Keratinocyte (primary cell): ENCODE data around the gene DPP7. TPM values are rescaled to one million over a fixed set of nuclear protein-coding genes. Genes with fewer than 3 reads are reported as not detected.

Experiments used
- DNase-seq: peaks from one replicate; pipeline ENCODE4 v3.0.0-alpha.2; 2011; ENCODE audit warnings: low read depth, missing footprints, low spot score
- FAIRE-seq: peaks from 2 replicates; lab custom pipeline; 2011; peaks lifted over from hg19 to GRCh38; lab: Jason Lieb, UNC
- H2AFZ ChIP-seq: 2 replicates; pipeline ENCODE4 v1.6.0; 2012; ENCODE audit warnings: low read length, control low read depth, inconsistent platforms; ENCODE audit not compliant: control insufficient read depth
- H3K27ac ChIP-seq: 2 replicates; pipeline ENCODE4 v1.5.1; 2011; ENCODE audit warnings: low read length; ENCODE audit not compliant: control insufficient read depth, insufficient read depth
- H3K27me3 ChIP-seq: 3 replicates; pipeline ENCODE4 v1.6.0; 2011; ENCODE audit warnings: low read length; ENCODE audit not compliant: control insufficient read depth, insufficient read depth; ENCODE audit errors: extremely low read depth
- H3K36me3 ChIP-seq, 2 experiments: 2 replicates in 1 of 2; 3 replicates in 1 of 2; pipeline ENCODE4 v1.5.1; 2011; ENCODE audit warnings: low read length in 2 of 2, mild to moderate bottlenecking in 1 of 2; ENCODE audit not compliant: control insufficient read depth in 2 of 2, insufficient read depth in 2 of 2; ENCODE audit errors: extremely low read depth in 1 of 2
- H3K4me1 ChIP-seq: 3 replicates; pipeline ENCODE4 v1.5.1; 2011; ENCODE audit warnings: low read length; ENCODE audit not compliant: control insufficient read depth, insufficient read depth; ENCODE audit errors: extremely low read depth
- H3K4me2 ChIP-seq: 3 replicates; pipeline ENCODE4 v1.6.0; 2011; ENCODE audit warnings: low read depth, low read length; ENCODE audit not compliant: control insufficient read depth, insufficient read depth; ENCODE audit errors: extremely low read depth
- H3K4me3 ChIP-seq, 3 experiments: fragments of 200-600 bp in 1 of 3; sonication (generic) in 1 of 3; 2 replicates in 2 of 3; 3 replicates in 1 of 3; pipeline ENCODE4 v1.5.1; 2011 to 2016; ENCODE audit warnings: low read length in 3 of 3, mild to moderate bottlenecking in 3 of 3, control low read depth in 2 of 3, inconsistent platforms in 1 of 3, low read depth in 1 of 3, mixed read lengths in 1 of 3, mixed run types in 1 of 3, moderate library complexity in 1 of 3; ENCODE audit not compliant: control insufficient read depth in 2 of 3, insufficient read depth in 2 of 3; ENCODE audit errors: extremely low read depth in 1 of 3
- H3K79me2 ChIP-seq: 2 replicates; pipeline ENCODE4 v1.6.0; 2012; ENCODE audit warnings: low read length; ENCODE audit not compliant: control insufficient read depth, insufficient read depth
- H3K9ac ChIP-seq: 3 replicates; pipeline ENCODE4 v1.6.0; 2011; ENCODE audit warnings: low read length; ENCODE audit not compliant: control insufficient read depth, insufficient read depth; ENCODE audit errors: extremely low read depth
- H3K9me1 ChIP-seq: 3 replicates; pipeline ENCODE4 v1.6.0; 2011; ENCODE audit warnings: low read length; ENCODE audit not compliant: control insufficient read depth, insufficient read depth; ENCODE audit errors: extremely low read depth
- H3K9me3 ChIP-seq: 2 replicates; pipeline ENCODE4 v1.5.1; 2012; ENCODE audit warnings: low read depth, low read length; ENCODE audit not compliant: control insufficient read depth
- H4K20me1 ChIP-seq: 3 replicates; pipeline ENCODE4 v1.6.0; 2011; ENCODE audit warnings: low read length; ENCODE audit not compliant: control insufficient read depth, insufficient read depth; ENCODE audit errors: extremely low read depth
- CTCF ChIP-seq, 3 experiments: IDR thresholded peaks in 1 of 3; conservative IDR thresholded peaks in 1 of 3; optimal IDR thresholded peaks in 1 of 3; 2 replicates in 2 of 3; 3 replicates in 1 of 3; pipeline versions ENCODE3 to v1.5.1; 2011; ENCODE audit warnings: low read length in 3 of 3, mild to moderate bottlenecking in 3 of 3, moderate library complexity in 2 of 3, control low read depth in 1 of 3, inconsistent platforms in 1 of 3; ENCODE audit not compliant: insufficient read depth in 2 of 3; ENCODE audit errors: extremely low read depth in 1 of 3
- EZH2 ChIP-seq: IDR thresholded peaks from one replicate; pipeline ENCODE4 v1.6.1; 2012; ENCODE audit warnings: inconsistent platforms, mild to moderate bottlenecking, low read length, moderate library complexity
- dilution Hi-C: fragments of 300-500 bp; cut with MboI; formaldehyde crosslinking; loops from one replicate; pipeline ENCODE4 v1.7.0; 2020; ENCODE audit warnings: low sequenced_read_pairs; ENCODE audit not compliant: extremely low pct_ligation_motif_present
- polyA plus RNA-seq, 5 experiments: library from polyadenylated mRNA; depleted of rRNA in 3 of 5; stranded (reverse) in 3 of 5; stranded (forward) in 1 of 5; unstranded in 1 of 5; fragments of >200 nt; gene quantifications; 1 replicate in 1 of 5; 2 replicates in 3 of 5; 3 replicates in 1 of 5; pipeline versions ENCODE4 v1.2.1 to v1.2.3, GENCODE V29; 2011 to 2012; ENCODE audit warnings: missing spikeins in 2 of 5, low read depth in 1 of 5, low replicate concordance in 1 of 5

DPP7 gene
- polyA plus RNA-seq, 1 donor (not counting 4 experiments of a cell fraction or from before 2014, with no cell fraction given): 35.3 TPM

- dilution Hi-C loops: no loop called here
- no peak for TF ChIP-seq EZH2
- TF ChIP-seq CTCF (optimal IDR thresholded peaks at IDR 0.05 in 1 of 3, IDR thresholded peaks at IDR 0.05 in 1 of 3, conservative IDR thresholded peaks at IDR 0.05 in 1 of 3; ENCODE audit: extremely low read depth in 1 of 3, insufficient read depth in 2 of 3, low read length in 3 of 3): no peak
- DNase-seq (no peak), FAIRE-seq (no peak)
- Histone ChIP-seq H3K4me2 (peak overlapping the region; percentile 70), H3K27ac (no peak overlapping the region), H4K20me1 (no peaks in the 10 kb centered on the region), H3K9me1 (no peaks in the 10 kb centered on the region), H3K36me3 (no peaks in the 10 kb centered on the region), H3K4me3 (peak overlapping the region; percentile 23 to 64 (median 61)), H3K79me2 (no peaks in the 10 kb centered on the region), H3K27me3 (no peaks in the 10 kb centered on the region), H3K4me1 (peaks cover 13% of the 10 kb centered on the region), H3K9ac (peak overlapping the region; percentile 28), H2AFZ (no peak overlapping the region), H3K9me3 (no peaks in the 10 kb centered on the region)
Observed at GRCh38 chr9:137070906-137071275, 43.6 kb downstream of the DPP7 start.

- Histone ChIP-seq H3K9ac (peak within 1 kb of the TSS; percentile 28), H3K79me2 (no peaks in the 10 kb centered on the region), H3K36me3 (no peaks in the 10 kb centered on the region), H4K20me1 (no peaks in the 10 kb centered on the region), H3K9me1 (no peaks in the 10 kb centered on the region), H3K4me3 (peak within 1 kb of the TSS; percentile 23 to 64 (median 61)), H3K4me1 (peaks cover 12% of the 10 kb centered on the region), H3K27ac (no peak within 1 kb of the TSS), H3K27me3 (no peaks in the 10 kb centered on the region), H3K9me3 (no peaks in the 10 kb centered on the region), H2AFZ (peak within 1 kb of the TSS; percentile 46), H3K4me2 (peak within 1 kb of the TSS; percentile 70)
- TF ChIP-seq CTCF (optimal IDR thresholded peaks at IDR 0.05 in 1 of 3, IDR thresholded peaks at IDR 0.05 in 1 of 3, conservative IDR thresholded peaks at IDR 0.05 in 1 of 3; ENCODE audit: extremely low read depth in 1 of 3, insufficient read depth in 2 of 3, low read length in 3 of 3) (no peak), EZH2 (no peak)
- DNase-seq (no peak), FAIRE-seq (no peak)
- dilution Hi-C loops: no loop called here
Observed at GRCh38 chr9:137070201-137070905, 44.2 kb downstream of the DPP7 start, which contains the start of gene SAPCD2. Gene SAPCD2 (minus strand): TSS chr9:137070557. CDS start chr9:137070460, 97 bp downstream.
